G401 (cell line): ENCODE results near the gene DMGDH. TPM values are rescaled to one million over a fixed set of nuclear protein-coding genes. Genes with fewer than 3 reads are reported as not detected.

ENCODE experiments used
- DNase-seq: peaks from one replicate; pipeline ENCODE4 v3.0.0-alpha.2; 2015; ENCODE audit warnings: low spot score
- in situ Hi-C: cut with HindIII; loops from 2 replicates; pipeline ENCODE4 v1.10.0; 2016; ENCODE audit warnings: low sequenced_read_pairs, mixed read lengths
- total RNA-seq: library from RNA; depleted of rRNA; stranded (reverse); fragments of >200 nt; shearing (Covaris generic); gene quantifications from 2 replicates; pipeline ENCODE4 v1.2.3, GENCODE V29; 2014; rRNA removed

The DMGDH gene
- not detected in 2 replicates for total RNA-seq

DNA sequence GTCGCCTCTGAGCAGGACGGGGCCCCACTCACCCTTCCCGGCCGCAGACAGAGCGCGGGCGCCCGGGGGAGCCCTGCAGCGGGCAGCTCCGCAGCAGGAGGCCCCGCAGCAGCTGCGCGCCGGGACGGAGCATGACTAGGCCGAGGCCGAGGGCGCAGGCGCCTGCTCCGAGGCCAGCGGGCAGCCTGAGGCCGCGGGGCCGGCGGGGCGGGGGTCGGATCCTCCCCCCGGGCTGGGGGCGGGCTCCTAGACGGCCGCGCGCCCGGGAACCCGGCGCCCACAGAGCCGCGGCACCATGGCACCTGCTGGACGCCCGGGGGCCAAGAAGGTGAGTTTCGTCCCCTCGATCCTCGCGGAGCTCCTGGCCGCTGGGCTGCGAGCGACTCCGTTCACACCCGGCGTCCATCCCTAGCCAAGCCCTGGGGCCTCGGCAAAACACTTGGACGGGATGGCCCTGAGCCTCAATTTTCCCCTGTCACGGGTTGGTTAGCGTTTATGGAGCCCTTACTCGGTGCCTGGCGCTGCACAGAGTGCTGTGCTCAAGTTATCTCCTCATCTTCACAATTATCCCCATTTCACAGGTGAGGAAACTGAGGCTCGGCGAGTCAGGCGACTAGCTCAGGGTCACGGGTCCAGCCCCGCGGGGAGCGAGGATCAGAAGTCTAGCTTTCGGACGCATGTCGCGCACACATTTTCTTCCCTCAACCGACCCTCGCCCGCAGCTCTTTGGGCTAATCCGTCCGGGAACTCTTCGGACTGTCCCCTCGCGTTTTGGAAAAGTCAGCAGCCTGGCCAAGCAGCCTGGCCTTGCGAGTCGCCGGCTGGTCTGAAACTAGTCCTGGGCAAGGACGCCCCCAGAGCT, at the start of gene DMGDH, which contains the start of gene BHMT2:
DMGDH (minus strand) TSS at position 187 of the 862 bp plus-strand sequence; CDS start at position 133, 54 bp downstream.
BHMT2 (plus strand) TSS at position 280 of the 862 bp plus-strand sequence; CDS start at position 296, 16 bp downstream.
- in situ Hi-C loops: no loop called here
- DNase-seq: no peak

DNA sequence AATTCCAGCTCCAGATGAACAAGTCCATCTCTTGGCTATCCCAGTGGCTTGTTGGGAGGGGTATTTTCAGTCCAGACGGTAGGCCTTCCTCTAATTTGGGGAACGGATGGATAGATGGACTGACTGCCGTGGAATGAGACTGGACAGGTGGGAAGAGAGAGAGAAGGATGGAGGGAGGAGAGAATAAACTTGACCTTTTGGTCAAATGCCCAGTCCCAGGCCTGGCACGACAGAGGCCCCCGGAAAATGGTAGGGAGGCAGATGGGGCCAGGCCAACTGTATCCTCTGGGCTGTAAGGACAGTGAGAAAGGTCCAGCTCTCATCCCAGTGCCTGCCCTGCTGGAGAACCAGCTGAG, 43.2 kb upstream of the DMGDH start:
- in situ Hi-C loops: no loop called here
- DNase-seq: no peak

DNA sequence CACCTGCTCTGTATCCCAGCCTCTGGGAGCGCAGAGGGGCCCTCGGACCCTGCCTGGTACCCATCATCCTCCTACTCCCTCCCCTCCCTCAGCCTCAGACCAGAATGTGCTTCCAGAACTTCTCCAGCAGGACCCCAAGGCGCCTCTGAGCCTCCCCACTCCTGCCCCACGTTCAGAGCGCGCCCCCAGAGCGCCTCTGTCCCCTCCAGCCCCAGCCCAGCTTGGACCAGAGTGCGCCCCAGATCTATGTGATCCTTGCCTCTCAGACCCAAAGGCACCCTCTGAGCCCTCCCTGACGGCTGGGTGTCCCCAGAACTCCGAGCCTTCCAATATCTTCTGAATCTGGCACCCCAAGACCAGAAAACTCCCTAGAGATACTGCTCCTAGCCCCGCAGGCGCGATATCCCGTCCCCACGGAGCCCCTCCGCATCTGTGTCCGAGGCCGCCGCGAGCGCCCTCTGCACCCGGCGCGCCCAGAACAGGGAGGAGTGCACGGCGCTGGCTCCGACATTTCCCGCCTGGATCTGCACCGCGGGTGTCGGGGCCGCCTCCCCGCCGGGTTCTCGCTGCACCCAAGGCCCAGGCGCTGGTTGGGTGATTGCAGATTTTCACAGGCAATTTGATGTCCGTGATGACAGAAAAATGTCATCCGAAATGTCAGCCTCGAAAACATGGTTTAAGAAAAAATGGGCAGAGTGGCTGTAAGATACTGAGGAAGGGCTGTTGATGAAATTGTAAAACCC, 42.7 kb upstream of the DMGDH start:
- DNase-seq: no peak
- in situ Hi-C loops: no loop called here

DNA sequence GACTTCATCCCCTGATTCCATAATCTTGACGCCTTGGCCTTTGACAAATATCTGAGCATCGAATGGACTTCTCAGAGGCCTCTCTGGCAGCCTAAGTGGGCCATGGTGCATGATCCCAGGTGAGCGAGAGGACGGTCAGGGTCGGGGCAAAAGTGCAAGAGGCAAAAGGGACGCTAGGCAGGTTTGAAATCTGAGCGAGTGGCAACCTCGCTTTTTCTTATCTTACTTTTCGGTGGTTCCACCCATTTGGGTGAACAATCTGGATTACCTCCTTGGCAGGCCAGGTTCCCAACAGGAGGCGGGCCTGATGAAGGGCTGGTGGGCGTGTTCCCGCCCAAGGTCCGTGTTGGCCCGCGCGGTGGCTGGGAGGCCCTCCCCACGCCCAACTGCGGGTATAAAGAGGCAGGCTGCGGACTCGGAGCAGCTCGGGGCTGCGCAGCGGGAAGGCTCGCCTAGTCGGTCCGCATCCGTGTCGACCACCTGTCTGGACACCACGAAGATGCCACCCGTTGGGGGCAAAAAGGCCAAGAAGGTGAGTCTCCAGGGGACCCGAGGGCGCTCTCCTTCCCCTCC, 42.0 kb upstream of the DMGDH start, which contains the start of gene BHMT:
BHMT (plus strand) TSS at position 423 of the 573 bp plus-strand sequence; CDS start at position 500, 77 bp downstream.
- no peak for DNase-seq
- in situ Hi-C loops: no loop called here

DNA sequence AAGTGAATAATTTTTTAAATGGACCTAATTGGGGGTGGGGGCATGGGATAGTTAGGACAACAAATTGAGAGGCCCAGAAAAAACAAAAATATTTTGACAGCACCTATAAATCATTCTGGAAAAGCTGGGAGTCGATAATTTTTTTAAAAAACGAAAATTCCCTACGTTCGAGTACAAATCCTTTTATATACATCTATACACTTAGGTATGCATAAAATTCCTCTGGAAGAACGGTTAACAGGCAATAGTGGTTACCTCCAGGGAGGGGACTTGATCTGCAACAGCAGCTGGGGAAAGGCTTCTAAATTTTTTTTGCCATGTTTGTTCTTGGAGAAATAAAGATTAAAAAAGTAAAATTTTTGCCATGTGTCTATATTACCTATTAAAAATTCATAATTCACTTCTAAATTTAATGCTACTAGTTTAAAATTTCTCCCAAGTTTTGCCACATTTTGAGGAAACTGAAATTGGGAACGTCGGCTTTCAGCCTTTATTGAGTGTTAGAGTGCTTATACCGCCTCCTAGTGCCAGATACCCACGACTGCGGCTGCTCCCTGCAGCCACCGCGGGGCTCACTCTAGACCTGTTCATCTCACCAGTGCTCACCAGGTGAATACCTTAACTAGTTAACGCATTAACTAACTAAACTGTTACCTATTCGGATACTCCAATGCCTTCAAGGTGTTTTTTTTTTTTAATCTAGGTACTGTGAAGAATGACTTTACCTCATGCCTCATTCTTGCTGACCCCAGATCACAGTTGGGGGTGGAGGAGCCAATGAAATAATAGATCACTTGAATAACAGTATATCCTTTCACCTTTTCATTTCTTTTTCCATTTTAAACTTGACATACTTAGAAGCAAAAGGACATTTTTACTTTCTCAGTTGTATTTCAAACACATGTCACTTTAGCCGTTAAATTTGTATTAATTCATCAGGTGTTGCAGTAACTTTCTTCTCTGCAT, 40.3 kb upstream of the DMGDH start:
- in situ Hi-C loops: no loop called here
- no peak for DNase-seq

DNA sequence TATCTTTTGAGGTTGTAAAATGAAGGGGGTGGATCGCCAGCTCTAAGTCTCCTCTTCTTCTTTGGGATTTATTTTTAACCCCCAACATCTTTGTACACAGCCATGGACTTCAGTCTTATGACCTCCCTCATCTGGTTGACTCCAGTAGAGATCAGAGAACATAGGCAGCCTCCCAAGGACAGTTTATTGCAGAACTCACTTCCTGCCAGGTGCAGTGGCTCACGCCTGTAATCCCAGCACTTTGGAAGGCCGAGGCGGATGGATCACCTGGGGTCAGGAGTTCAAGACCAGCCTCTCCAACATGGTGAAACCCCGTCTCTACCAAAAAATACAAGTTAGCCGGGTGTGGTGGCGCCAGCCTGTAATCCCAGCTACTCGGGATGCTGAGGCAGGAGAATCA, 39.3 kb upstream of the DMGDH start:
- in situ Hi-C loops: no loop called here
- DNase-seq: no peak

DNA sequence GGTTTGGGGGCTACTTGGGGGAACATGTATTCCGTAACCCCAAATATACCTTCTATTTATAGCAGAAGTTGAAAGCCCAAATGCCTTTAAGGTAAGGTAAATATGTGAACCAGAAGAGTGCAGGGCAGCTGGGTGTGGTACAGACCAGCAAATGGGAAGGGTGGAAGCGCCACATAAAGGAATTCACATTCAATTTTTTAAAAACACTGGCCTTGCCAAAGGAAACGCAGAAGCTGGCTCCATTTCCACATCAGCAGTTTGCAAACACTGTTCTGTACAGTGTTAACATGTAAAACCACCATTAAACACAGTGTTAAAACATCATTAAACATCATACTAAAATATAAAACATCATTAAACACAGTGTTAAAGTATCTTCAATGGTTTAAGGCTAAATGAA, 38.6 kb upstream of the DMGDH start:
- DNase-seq: no peak
- in situ Hi-C loops: no loop called here

DNA sequence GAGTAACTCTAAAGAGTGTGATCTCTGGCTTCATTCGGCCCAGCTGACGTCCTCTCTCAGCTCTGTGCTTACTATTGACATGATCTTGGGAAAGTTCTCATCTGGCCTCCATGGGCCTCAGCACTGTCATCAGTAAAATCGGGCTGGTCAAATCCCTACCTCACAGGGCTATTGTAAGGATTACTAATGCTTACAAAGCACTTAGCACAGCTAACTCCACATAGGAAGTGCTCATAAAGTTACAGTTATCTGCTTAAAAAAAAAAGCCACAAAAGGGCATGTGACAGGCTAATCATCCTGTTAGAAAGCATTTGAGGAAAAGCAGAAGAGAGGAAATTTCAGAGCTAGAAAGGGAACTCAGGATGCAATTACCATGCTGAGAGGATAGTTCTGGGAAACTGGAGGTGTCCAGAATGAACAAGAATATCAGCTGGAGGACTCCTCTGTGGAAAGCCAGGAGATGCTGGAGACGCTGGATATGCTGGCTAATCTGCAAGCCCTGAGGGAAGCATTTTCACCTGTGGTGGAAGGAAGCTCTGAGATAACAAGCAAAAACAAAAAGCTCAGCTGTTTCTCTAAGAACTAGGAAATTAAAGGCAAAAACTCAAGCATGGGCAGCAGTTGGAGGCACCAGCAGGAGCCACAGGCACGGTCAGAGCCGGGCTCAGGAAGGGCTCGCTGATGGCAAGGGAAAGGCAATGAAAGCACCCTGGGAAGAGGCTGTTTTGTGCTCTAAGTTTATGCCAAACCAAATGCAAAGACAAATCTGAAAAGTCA, 37.7 kb upstream of the DMGDH start:
- no peak for DNase-seq
- in situ Hi-C loops: no loop called here

DNA sequence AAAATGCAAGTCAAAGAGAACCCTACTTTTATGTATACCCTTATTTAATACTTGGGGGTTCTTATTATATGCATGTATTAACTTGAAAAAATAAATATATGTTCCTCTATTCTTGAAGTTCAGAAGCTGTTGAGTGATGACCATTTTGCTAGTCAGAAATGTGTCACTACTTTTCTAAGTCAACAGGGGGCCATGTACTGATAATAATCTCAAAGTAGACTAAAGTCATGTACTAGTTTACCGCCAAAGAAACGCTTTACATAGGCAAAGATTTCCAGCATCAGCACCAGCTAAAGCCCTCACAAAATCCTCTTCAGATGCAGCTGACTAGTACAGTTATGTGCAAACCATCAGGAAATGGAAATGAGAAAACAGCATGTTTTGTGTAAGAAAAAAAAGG, 36.4 kb upstream of the DMGDH start:
- DNase-seq: no peak
- in situ Hi-C loops: no loop called here

DNA sequence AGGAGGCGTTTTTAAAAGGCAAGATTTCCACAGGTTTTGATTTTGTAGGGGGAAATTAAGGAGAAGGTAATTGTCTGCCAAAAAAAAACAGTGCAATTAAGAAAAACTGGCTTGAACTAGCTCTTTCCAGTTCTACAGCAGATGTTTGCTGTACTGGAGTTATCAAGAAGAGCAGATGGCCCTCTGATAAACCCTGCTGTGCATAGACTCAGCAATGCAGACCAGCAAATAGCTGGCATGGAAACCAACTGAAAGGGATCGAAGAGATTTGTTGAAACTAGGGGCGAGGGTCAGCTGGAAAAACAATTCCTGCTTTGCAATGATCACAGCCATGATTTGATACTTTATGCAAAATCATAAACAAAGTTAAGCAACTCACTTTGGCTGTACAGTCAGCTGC, 24.3 kb upstream of the DMGDH start:
- in situ Hi-C loops: no loop called here

DNA sequence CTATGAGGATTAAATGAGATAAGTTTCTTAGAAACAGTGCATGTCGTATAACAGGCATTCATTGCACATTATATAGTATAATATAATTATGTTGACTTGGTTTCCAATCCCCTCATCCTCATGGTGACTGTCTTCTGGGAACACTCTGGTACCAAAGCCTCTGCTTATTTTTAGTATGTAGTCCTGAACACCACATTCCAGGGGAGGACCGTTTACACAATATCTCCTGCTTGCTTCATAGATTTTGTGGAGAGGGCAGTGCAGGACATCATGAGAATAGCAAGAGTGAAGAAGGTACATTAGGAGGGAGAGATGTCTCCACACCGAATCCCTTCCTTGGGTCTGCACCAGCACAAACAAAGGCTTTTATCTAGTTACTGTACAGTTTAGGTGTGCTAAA, 21.6 kb upstream of the DMGDH start:
- DNase-seq: no peak
- in situ Hi-C loops: no loop called here

More for the DNA sequence above, 24.3 kb upstream of the DMGDH start:
- peak; percentile 49 for DNase-seq

DNA sequence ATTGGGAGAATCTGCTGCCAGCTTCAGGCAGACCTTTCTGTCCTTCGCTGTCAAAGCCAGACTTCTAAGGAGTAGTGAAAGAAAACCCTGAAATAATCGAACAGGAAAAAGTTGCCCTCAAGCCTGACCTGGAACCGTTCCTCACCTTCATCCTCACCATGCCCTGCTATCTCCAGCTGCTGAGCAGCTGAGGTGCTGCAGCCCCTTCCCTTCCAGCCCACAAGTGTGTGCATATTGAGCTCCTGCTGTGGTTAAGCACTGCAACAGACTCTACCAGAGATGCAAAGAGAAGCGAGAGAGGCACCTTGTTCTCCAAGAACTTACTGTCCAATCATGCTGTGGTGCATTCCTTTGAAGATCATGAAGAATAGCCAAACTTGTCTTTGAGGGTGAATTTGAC, 19.0 kb upstream of the DMGDH start:
- in situ Hi-C loops: no loop called here
- DNase-seq: no peak

DNA sequence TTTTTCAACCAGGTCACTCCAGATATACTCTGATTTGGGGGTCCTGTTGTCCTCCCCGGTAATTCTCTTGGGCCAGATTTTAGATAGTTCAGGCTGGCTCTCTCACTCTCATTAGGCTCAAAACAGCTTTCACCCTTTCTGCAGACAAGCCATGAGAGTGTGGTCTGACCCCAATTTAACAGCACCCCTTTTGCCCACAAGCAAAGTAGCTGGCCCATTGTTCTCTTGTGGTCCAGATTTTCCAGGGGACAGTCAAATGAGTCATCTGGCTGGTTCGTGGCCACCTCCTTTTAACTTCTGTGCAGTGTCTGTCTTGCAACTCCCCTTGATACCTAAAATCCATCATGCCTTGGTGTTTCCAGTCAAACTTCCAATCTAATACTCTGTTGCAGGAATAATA, 16.6 kb upstream of the DMGDH start:
- no peak for DNase-seq
- in situ Hi-C loops: no loop called here

DNA sequence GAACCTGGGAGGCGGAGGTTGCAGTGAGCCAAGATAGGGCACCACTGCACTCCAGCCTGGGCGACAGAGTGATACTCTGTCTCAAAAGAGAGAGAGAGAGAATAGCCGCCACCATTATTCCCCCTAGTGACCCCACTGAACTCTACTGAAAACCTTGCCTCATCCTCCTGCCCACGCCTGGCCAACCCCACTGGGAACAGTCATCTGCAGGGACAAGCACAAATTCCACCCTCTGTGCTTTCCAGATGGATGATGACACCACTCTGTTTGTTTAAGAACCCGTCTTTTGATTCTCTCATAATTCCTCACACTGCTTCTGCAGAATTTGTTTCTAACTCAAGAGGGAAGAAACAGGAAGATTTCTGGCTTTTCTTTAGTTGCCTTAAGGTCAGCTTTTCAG, 12.3 kb upstream of the DMGDH start:
- in situ Hi-C loops: no loop called here
- no peak for DNase-seq

DNA sequence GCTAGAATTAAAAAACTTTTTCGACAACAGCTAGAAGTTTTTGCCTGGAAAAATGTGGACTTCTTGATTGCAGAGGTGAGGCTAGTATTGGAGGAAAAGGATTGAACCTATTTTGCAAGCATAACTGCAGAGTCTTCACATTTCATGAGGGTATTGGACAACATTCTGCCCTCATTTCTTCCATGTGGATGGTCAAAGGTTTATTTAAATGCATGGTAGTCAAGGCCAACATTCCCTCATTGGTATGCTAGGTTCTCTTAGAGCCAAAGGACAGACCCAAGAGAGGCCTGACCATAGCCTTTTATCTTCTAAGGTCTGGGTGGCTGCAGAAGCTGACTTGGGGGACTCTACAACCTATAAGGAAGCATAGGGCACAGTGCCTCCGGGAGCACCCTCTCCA, 11.3 kb upstream of the DMGDH start:
- in situ Hi-C loops: no loop called here
- no peak for DNase-seq

DNA sequence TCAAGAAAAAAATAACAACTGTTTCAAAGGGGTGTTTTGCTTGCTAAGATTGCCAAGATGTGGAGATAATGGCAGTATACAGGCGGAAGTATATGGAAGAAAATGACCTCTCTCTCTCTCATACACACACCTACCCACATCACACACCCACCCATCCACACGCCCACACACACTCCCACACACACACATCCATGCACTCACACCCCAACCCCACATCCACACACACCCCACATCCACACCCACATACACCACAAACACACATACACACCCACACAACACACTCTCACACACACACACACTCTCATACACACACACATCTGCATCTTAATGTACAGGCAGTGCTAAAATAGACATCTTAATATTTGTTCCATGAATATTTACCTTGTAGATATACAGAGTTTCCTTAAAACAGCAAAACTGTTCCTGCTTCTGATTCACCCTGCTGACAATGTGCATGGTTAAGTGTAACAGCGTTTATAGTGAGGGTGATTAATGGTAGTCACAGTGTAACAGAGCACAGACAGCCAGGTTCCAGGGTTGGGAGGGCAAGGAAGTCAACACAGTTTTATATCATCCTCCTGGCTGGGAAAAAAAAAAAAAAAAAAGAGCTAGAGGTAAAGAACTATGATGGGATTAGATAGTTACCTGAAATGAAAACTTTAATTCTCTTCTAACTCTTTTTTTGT, 8.3 kb upstream of the DMGDH start:
- in situ Hi-C loops: no loop called here
- DNase-seq: no peak

DNA sequence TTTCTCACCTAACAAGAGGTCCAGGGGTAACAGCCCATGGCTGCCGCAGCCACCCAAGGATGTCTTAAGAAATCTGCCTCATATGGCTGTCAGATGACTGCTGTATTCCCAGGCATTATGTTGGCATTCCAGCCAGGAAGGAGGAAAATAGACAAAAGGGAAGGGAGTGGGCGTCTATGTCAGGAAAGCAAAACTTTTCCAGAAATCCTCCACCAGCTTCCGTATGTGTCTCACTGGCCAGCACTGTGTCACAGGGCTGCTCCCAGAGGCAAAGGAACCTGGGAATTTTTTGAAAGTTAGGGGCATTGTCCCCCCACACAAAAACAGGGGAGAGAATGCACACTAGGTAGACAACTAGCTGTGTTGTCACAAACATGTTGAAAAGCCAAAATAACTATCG, 7.3 kb upstream of the DMGDH start:
- in situ Hi-C loops: no loop called here
- no peak for DNase-seq
